ENCODE data around the gene SERPINE3.

DNA sequence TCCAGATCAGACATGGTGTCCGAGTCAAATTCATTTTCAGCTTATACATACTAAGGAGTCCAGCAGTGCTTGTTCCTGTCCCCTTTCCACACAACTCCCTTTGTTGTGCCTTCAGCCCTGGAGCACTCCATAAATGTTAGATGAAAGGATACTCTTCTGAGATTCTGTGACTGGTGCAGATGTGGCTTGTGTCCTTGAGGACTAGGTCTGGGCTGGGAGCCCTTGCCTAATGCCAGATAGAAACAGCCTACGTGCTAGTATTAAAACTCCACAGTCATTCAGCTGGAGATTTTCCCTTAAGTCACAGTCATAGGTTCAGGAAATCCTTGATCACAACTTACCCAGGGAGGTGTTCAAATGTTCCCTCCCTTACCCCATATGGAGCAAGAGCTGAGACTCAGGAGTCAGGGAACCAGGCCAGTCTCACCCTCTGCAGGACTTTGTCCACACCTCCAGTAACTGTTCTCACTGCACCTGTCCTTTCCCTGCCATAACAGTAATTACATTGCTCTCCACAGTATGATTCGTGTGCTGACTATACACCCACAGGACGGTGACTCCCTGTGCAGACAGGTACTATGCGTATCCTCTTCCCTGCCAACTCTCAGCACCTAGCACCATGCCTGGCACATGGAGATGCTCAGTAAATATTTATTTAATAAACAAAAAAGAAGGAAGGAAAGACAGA is 15.5 kb upstream of the SERPINE3 start:
- TF ChIP-seq CTCF (IDR thresholded peaks at IDR 0.05) (no peak), POLR2A (IDR thresholded peaks at IDR 0.05) (no peak), POLR2AphosphoS5 (IDR thresholded peaks at IDR 0.05) (no peak)
